ENCODE results near the gene CSNK1E.

DNA sequence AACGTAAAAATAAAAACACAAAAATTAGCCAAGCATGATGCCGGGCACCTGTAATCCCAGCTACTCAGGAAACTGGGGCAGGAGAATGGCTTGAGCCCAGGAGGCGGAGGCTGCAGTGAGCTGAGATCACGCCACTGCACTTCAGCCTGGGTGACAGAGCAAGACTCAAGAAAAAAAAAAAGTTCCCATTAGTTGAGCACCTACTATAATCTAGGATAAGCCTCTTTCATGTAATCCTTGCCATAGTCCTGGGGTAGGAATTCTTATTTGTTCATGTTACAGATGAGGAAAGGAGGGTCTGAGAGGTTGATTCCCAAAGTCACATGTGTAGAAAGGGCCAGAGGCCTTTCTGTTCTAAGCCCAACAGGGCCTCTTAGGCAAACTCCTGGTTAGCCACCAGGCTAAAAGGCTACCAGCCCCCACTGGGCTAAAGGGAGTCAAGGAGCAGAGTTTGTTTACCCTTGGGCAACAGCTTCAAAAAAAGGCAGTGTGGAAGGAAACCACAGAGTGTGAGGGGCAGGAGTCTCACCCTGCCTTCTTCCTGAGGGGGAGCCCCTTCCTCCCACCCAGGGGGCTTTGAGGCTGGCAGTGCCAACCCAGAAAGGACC is 21.6 kb upstream of the CSNK1E start:
- TF ChIP-seq, protein P1, sequence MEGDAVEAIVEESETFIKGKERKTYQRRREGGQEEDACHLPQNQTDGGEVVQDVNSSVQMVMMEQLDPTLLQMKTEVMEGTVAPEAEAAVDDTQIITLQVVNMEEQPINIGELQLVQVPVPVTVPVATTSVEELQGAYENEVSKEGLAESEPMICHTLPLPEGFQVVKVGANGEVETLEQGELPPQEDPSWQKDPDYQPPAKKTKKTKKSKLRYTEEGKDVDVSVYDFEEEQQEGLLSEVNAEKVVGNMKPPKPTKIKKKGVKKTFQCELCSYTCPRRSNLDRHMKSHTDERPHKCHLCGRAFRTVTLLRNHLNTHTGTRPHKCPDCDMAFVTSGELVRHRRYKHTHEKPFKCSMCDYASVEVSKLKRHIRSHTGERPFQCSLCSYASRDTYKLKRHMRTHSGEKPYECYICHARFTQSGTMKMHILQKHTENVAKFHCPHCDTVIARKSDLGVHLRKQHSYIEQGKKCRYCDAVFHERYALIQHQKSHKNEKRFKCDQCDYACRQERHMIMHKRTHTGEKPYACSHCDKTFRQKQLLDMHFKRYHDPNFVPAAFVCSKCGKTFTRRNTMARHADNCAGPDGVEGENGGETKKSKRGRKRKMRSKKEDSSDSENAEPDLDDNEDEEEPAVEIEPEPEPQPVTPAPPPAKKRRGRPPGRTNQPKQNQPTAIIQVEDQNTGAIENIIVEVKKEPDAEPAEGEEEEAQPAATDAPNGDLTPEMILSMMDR (IDR thresholded peaks at IDR 0.05) = no peak
- no peak for TF ChIP-seq POLR2A (IDR thresholded peaks at IDR 0.05)
